PC-9 (cell line): ENCODE results near the gene INTS3.

ENCODE experiments used
- CTCF ChIP-seq: fragments of 200-600 bp; sonication (generic); conservative IDR thresholded peaks from 2 replicates; pipeline ENCODE4 v1.6.1; 2017; ENCODE audit warnings: mixed run types, antibody characterized with exemption, mild to moderate bottlenecking, moderate library complexity
- EZH2 ChIP-seq: fragments of 200-600 bp; sonication (generic); IDR thresholded peaks from 2 replicates; pipeline ENCODE4 v1.8.0; 2017; ENCODE audit warnings: antibody characterized with exemption, low read depth

GRCh38 chr1:153777648-153778047 lies 49.8 kb downstream of the INTS3 start:
- TF ChIP-seq CTCF, result no peak
- TF ChIP-seq EZH2, result no peak
